PC-9 (cell line): ENCODE measurements around the gene ZNF662. TPM values are rescaled to one million over a fixed set of nuclear protein-coding genes. Genes with fewer than 3 reads are reported as not detected.

Source experiments
- Bru-seq: library from RNA; stranded (reverse); fragments of 400-500 nt; gene quantifications from one replicate; lab custom pipeline; 2021; lab: Mats Ljungman, UMichigan
- BruChase-seq, 2 experiments: library from RNA; stranded (reverse); fragments of 400-500 nt; gene quantifications; one replicate each; lab custom pipeline; 2021; lab: Mats Ljungman, UMichigan
- BruUV-seq: library from RNA; stranded (reverse); fragments of 400-500 nt; replicated peaks from 2 replicates; lab custom pipeline; 2021; lab: Mats Ljungman, UMichigan
- CTCF ChIA-PET: fragments of 300-600 bp; sonication (Branson Sonifier 250); formaldehyde crosslinking; loops from one replicate; lab custom pipeline; 2022; ENCODE audit warnings: antibody characterized with exemption; lab: Charles Lee
- POLR2A ChIA-PET: fragments of 300-600 bp; sonication (Branson Sonifier 250); formaldehyde crosslinking; loops from one replicate; lab custom pipeline; 2022; ENCODE audit warnings: antibody characterized with exemption; ENCODE audit not compliant: unreplicated experiment; lab: Charles Lee
- DNase-seq, 2 experiments: peaks; one replicate each; pipeline versions ENCODE4 v3.0.0 to v3.0.0-alpha.2; 2015 to 2022; ENCODE audit warnings: mixed read lengths in 1 of 2
- H2AFZ ChIP-seq: fragments of 200-600 bp; sonication (generic); 2 replicates; pipeline ENCODE4 v1.8.1; 2017; ENCODE audit warnings: antibody characterized with exemption
- H3F3A ChIP-seq: fragments of 200-600 bp; sonication (generic); 2 replicates; pipeline ENCODE4 v1.8.1; 2017; ENCODE audit warnings: antibody characterized with exemption, mild to moderate bottlenecking, low read depth; ENCODE audit not compliant: insufficient read depth
- H3K27ac ChIP-seq: fragments of 200-600 bp; sonication (generic); 2 replicates; pipeline ENCODE4 v1.6.1; 2016; ENCODE audit warnings: mixed run types
- H3K27me3 ChIP-seq: fragments of 200-600 bp; sonication (generic); 2 replicates; pipeline ENCODE4 v1.6.1; 2016; ENCODE audit warnings: low read depth, mixed run types; ENCODE audit not compliant: insufficient read depth
- H3K36me3 ChIP-seq: fragments of 200-600 bp; sonication (generic); 2 replicates; pipeline ENCODE4 v1.6.1; 2016; ENCODE audit warnings: low read depth, mixed run types
- H3K4me1 ChIP-seq: fragments of 200-600 bp; sonication (generic); replicated peaks from 2 replicates; pipeline ENCODE4 v1.6.1; 2016; ENCODE audit warnings: mixed run types; ENCODE audit not compliant: insufficient read depth
- H3K4me2 ChIP-seq: fragments of 200-600 bp; sonication (generic); 2 replicates; pipeline ENCODE4 v1.6.1; 2017; ENCODE audit warnings: mixed run types
- H3K4me3 ChIP-seq: fragments of 200-600 bp; sonication (generic); 2 replicates; pipeline ENCODE4 v1.6.1; 2016; ENCODE audit warnings: mixed run types
- H3K79me2 ChIP-seq: fragments of 200-600 bp; sonication (generic); 2 replicates; pipeline ENCODE4 v1.6.1; 2017; ENCODE audit warnings: low read depth, mixed run types
- H3K9me2 ChIP-seq: fragments of 200-600 bp; sonication (generic); 2 replicates; pipeline ENCODE4 v1.8.1; 2017; ENCODE audit warnings: mild to moderate bottlenecking; ENCODE audit not compliant: insufficient read depth
- H3K9me3 ChIP-seq: fragments of 200-600 bp; sonication (generic); 2 replicates; pipeline ENCODE4 v1.8.1; 2016; ENCODE audit warnings: low read depth; ENCODE audit not compliant: insufficient read depth
- H4K20me1 ChIP-seq: fragments of 200-600 bp; sonication (generic); 2 replicates; pipeline ENCODE4 v1.8.1; 2017; ENCODE audit not compliant: insufficient read depth
- CTCF ChIP-seq: fragments of 200-600 bp; sonication (generic); conservative IDR thresholded peaks from 2 replicates; pipeline ENCODE4 v1.6.1; 2017; ENCODE audit warnings: mixed run types, antibody characterized with exemption, mild to moderate bottlenecking, moderate library complexity
- EZH2 ChIP-seq: fragments of 200-600 bp; sonication (generic); IDR thresholded peaks from 2 replicates; pipeline ENCODE4 v1.8.0; 2017; ENCODE audit warnings: antibody characterized with exemption, low read depth
- intact Hi-C: fragments of 100-400 bp; cut with micrococcal nuclease; formaldehyde crosslinking; loops from one replicate; pipeline ENCODE4 v1.10.0; 2022; ENCODE audit not compliant: unreplicated experiment
- long read RNA-seq: library from polyadenylated mRNA; stranded (forward); transcript quantifications from one replicate; pipeline ENCODE4 v2.0.0, GENCODE V29; 2022
- total RNA-seq: library from RNA; stranded (reverse); gene quantifications from 2 replicates; pipeline ENCODE4 v1.2.3, GENCODE V29; 2021

The ZNF662 gene
- 7.5 and 9.2 TPM in 2 replicates for total RNA-seq
- Bru-seq, nascent RNA = percentile 60 among the genes with signal in this experiment
- BruChase-seq, experiment 1, labeled RNA remaining after a 2-hour chase = percentile 74 among the genes with signal in this experiment
- percentile 62 among the genes with signal in this experiment for BruChase-seq, experiment 2, labeled RNA remaining after a 6-hour chase
- long read RNA-seq, partial matches to known transcripts = 0 of 4 reads
- long read RNA-seq, other reads (novel, unspliced or antisense) = 4 of 4 reads

DNA sequence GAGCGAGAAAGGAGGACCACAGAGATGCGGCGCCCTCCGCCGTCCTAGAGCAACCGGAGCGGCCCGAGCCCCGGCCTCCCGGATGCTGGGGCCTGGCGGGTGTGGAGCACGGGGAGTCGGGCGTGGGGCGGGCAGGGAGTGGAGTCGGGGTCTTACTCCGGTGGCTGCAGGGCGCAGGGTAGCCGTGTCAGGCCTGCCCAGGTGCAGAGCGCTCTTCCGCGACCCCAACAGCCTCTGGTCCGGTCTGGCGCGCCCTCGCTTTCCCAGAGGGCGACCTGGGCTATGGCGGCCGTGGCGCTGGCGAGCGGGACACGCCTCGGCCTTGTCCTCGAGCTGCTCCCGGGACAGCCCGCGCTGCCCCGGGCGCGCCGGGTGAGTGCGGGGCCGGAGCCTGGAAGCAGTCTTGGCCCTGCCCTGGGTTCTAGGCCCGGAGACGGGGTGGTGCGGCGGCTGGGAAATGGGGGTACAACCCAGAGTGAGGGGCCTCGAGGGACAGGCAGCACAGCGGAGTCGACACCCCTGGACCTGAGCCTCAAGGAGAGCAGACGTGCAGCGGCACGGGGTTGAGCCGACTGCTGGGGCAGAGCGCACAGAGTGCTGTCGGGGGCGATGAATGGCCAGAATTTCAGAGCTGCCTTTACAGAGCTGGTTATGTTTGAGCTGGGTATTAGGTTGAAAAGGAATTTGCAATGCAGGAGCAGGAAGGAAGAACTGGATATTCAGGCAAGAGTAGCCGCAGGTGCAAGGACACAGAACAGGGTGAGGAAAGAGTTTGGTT is at the start of gene ZNF662:
ZNF662 (plus strand) TSS at position 73 of the 778 bp plus-strand sequence. CDS start 1,973 bp downstream, outside the sequence.
- TF ChIP-seq EZH2 (no peak), CTCF (no peak)
- CTCF ChIA-PET = no interaction called here
- H4K20me1 ChIP-seq = no peaks in the 10 kb centered on the region
- POLR2A ChIA-PET = no interaction called here
- no peaks in the 10 kb centered on the region for H3K36me3 ChIP-seq
- H3K4me1 ChIP-seq = peaks cover 13% of the 10 kb centered on the region
- H3K27ac ChIP-seq = no peak within 1 kb of the TSS
- no peaks in the 10 kb centered on the region for H3K27me3 ChIP-seq
- TSS peak; percentile 28 for BruUV-seq
- no peaks in the 10 kb centered on the region for H3K79me2 ChIP-seq
- DNase-seq = peak; percentile 43 to 53
- no peaks in the 10 kb centered on the region for H3K9me2 ChIP-seq
- peaks cover 8% of the 10 kb centered on the region; the same call in 1 of the 2 replicates for H3F3A ChIP-seq
- peak within 1 kb of the TSS; percentile 60 for H3K4me2 ChIP-seq
- no peak within 1 kb of the TSS; the same call in 1 of the 2 replicates for H2AFZ ChIP-seq
- H3K4me3 ChIP-seq = peak within 1 kb of the TSS; percentile 48; the same call in 1 of the 2 replicates
- intact Hi-C loops = no loop called here
- no peaks in the 10 kb centered on the region; the same call in 1 of the 2 replicates for H3K9me3 ChIP-seq

DNA sequence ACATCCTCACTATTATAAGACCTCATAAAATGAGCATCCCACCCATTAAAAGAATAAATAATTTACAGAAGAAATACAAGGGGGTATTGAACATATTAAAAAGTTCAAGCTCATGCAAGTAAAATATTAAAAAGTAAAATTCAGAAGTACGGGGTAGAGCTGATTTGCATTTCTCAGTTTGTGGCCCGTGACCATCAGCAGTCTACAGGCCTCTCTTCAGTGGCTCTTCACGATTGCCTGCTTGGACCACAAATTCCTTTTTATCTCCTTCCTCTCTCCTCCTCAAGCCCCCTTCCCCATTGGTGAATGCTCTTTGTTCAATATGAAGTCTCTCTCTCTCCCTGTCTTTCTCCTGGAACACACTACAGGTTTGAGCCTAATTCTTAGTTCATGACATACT is 49.4 kb upstream of the ZNF662 start:
- no peak for DNase-seq
- TF ChIP-seq CTCF (no peak), EZH2 (no peak)
- H3K9me3 ChIP-seq = no peaks in the 10 kb centered on the region
- H4K20me1 ChIP-seq = no peaks in the 10 kb centered on the region
- H3K27me3 ChIP-seq = no peaks in the 10 kb centered on the region
- BruUV-seq = no TSS peak
- H2AFZ ChIP-seq = no peak overlapping the region
- H3K9me2 ChIP-seq = no peaks in the 10 kb centered on the region
- H3K79me2 ChIP-seq = no peaks in the 10 kb centered on the region
- no peaks in the 10 kb centered on the region for H3F3A ChIP-seq
- POLR2A ChIA-PET = no interaction called here
- no peak overlapping the region for H3K4me3 ChIP-seq
- no peaks in the 10 kb centered on the region for H3K36me3 ChIP-seq
- H3K4me1 ChIP-seq = no peaks in the 10 kb centered on the region
- no peak overlapping the region for H3K27ac ChIP-seq
- intact Hi-C loops = no loop called here
- no peak overlapping the region for H3K4me2 ChIP-seq
- CTCF ChIA-PET = no interaction called here

DNA sequence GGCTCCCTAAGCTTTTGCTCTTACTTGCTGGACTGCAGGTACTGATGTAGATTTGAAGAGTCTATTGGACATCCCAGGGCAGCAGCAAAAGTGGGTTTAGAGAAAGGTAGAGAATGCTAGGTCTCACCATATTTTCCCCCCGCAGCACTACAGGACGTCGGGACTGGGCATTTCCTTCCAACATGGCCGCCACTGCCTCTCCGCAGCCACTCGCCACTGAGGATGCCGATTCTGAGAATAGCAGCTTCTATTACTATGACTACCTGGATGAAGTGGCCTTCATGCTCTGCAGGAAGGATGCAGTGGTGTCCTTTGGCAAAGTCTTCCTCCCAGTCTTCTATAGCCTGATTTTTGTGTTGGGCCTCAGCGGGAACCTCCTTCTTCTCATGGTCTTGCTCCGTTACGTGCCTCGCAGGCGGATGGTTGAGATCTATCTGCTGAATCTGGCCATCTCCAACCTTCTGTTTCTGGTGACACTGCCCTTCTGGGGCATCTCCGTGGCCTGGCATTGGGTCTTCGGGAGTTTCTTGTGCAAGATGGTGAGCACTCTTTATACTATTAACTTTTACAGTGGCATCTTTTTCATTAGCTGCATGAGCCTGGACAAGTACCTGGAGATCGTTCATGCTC is 41.5 kb upstream of the ZNF662 start:
- no peaks in the 10 kb centered on the region for H3K79me2 ChIP-seq
- H4K20me1 ChIP-seq = no peaks in the 10 kb centered on the region
- intact Hi-C loops = no loop called here
- no peaks in the 10 kb centered on the region for H3K4me1 ChIP-seq
- no peak overlapping the region for H3K27ac ChIP-seq
- CTCF ChIA-PET = interaction anchor here (0.5 kb wide), 1 partner anchor 38 kb away, joined by 4 read pairs; no protein-coding TSS in a partner anchor
- DNase-seq = no peak
- H3K9me3 ChIP-seq = no peaks in the 10 kb centered on the region
- POLR2A ChIA-PET = no interaction called here
- TF ChIP-seq EZH2 (no peak), CTCF (no peak)
- H3K4me2 ChIP-seq = no peak overlapping the region
- no TSS peak for BruUV-seq
- no peak overlapping the region for H3K4me3 ChIP-seq
- H3F3A ChIP-seq = no peaks in the 10 kb centered on the region
- no peak overlapping the region for H2AFZ ChIP-seq
- no peaks in the 10 kb centered on the region for H3K9me2 ChIP-seq
- no peaks in the 10 kb centered on the region for H3K27me3 ChIP-seq
- no peaks in the 10 kb centered on the region for H3K36me3 ChIP-seq
